Transverse colon (tissue), 4 donors: ENCODE results near the gene KCNQ2.

Experiments
- CTCF ChIP-seq, 5 experiments: fragments of 200-600 bp in 3 of 5; fragments of 450-650 bp in 2 of 5; sonication (generic) in 3 of 5; IDR thresholded peaks; 1 replicate in 2 of 5; 2 replicates in 3 of 5; pipeline ENCODE4 v1.5.1; 2016 to 2017; ENCODE audit warnings: antibody characterized with exemption in 5 of 5, inconsistent platforms in 3 of 5, mild to moderate bottlenecking in 2 of 5, moderate library complexity in 1 of 5
- POLR2AphosphoS5 ChIP-seq, 3 donors: sonication (generic); formaldehyde crosslinking; IDR thresholded peaks; one replicate each; pipeline ENCODE4 v1.6.1; 2016; ENCODE audit warnings: antibody characterized with exemption in 3 of 3

DNA sequence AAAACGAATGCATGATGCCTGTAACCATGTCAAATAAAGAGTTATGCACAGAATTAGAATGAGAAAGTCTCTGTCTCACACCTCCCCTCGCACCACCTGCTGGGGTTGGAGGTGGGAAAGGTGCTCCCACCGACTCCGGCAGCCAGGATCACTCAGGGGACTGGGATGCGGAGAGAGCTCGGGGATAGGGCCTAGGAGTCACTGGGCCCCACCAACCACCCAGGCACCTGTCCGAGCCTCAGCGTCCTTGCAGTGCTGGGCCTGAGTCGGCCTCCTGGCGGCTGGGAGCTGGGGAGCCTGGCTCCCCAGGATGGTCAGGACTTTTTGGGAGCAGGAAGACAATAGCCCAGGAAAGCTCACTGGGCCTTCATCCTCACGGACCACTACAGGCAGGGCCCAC is 88.9 kb downstream of the KCNQ2 start:
- no peak for TF ChIP-seq POLR2AphosphoS5 (IDR thresholded peaks at IDR 0.05)
- no peak for TF ChIP-seq CTCF (IDR thresholded peaks at IDR 0.05)
